Left lung (tissue), 14 donors: ENCODE measurements around the gene TGFBR3L. TPM values are rescaled to one million over a fixed set of nuclear protein-coding genes. Genes with fewer than 3 reads are reported as not detected.

Experiments
- ATAC-seq: fragments of 200-7000 bp; cut with Tn5 transposase; one replicate; pipeline ENCODE4 v1.9.1; 2020; ENCODE audit warnings: moderate library complexity
- DNase-seq, 4 donors: peaks; one replicate each; pipeline ENCODE4 v3.0.0-alpha.2; 2013 to 2020
- H3K27ac ChIP-seq, 2 donors: fragments of 200-600 bp; sonication (generic) in 1 of 2; one replicate each; pipeline versions ENCODE4 v1.5.0 to v1.8.0; 2020 to 2021
- H3K27me3 ChIP-seq, 2 donors: fragments of 200-600 bp; sonication (generic) in 1 of 2; one replicate each; pipeline versions ENCODE4 v1.5.0 to v1.8.0; 2020 to 2021
- H3K36me3 ChIP-seq, 2 donors: fragments of 200-600 bp; sonication (generic) in 1 of 2; one replicate each; pipeline versions ENCODE4 v1.5.0 to v1.8.0; 2020 to 2021
- H3K4me1 ChIP-seq, 2 donors: fragments of 200-600 bp; one replicate each; pipeline ENCODE4 v1.8.0; 2021
- H3K4me3 ChIP-seq, 2 donors: fragments of 200-600 bp; sonication (generic) in 1 of 2; one replicate each; pipeline versions ENCODE4 v1.5.0 to v1.8.0; 2020 to 2021; ENCODE audit warnings: mild to moderate bottlenecking in 1 of 2
- H3K9me3 ChIP-seq, 2 donors: fragments of 200-600 bp; sonication (generic) in 1 of 2; one replicate each; pipeline versions ENCODE4 v1.5.0 to v1.8.0; 2020 to 2021
- intact Hi-C, 2 donors: fragments of 100-400 bp; cut with DNase I; formaldehyde crosslinking; loops; one replicate each; pipeline versions ENCODE4 v1.11.2 to v1.14.2; 2022
- long read RNA-seq, 12 donors: library from polyadenylated mRNA in 2 of 12; unstranded in 2 of 12; transcript quantifications; one replicate each; pipeline ENCODE4 v2.0.0 and lab custom pipeline, GENCODE V29; 2019 to 2026
- polyA plus RNA-seq, 6 donors: library from polyadenylated mRNA; unstranded; fragments of 120-200 nt; gene quantifications; one replicate each; pipeline ENCODE4 v1.2.1, GENCODE V29; 2013; ENCODE audit not compliant: insufficient read length in 6 of 6
- total RNA-seq, 2 donors: library from RNA; stranded (reverse); fragmentation: NEBNext Ultra II Directional; extraction: Animal tissue kit (Norgen Biotek cat#: 25700); gene quantifications; one replicate each; pipeline ENCODE4 v1.2.1, GENCODE V29; 2021
- TF ChIP-seq, protein P1 (sequence below), 2 donors: fragments of 200-600 bp; sonication (generic) in 1 of 2; IDR thresholded peaks; one replicate each; pipeline versions ENCODE4 v1.5.0 to v1.8.0; 2021; ENCODE audit warnings: antibody characterized with exemption in 2 of 2
- donor health status: DM: no; HTN: yes; CAD: no.
- donor health status: DM: no; HTN: no; CAD: no.

Gene TGFBR3L
- total RNA-seq: under 1 TPM; 0.29 to 0.55 TPM
- polyA plus RNA-seq: under 1 TPM in 4 of 6 donors, not detected in 2; 0.11 to 0.26 (median 0.19) TPM
- long read RNA-seq, donor 1: 0 reads
- long read RNA-seq, donor 2: 0 reads
- long read RNA-seq, donor 3: 0 reads
- long read RNA-seq, donor 4, partial matches to known transcripts: 2 of 3 reads
- long read RNA-seq, donor 4, other reads (novel, unspliced or antisense): 0 of 3 reads
- long read RNA-seq, donor 5: 0 reads
- long read RNA-seq, donor 6: 0 reads
- long read RNA-seq, donor 7: 0 reads
- long read RNA-seq, donor 8: 0 reads
- long read RNA-seq, donor 9: 0 reads
- long read RNA-seq, donor 10, partial matches to known transcripts: 1 of 2 reads
- long read RNA-seq, donor 10, other reads (novel, unspliced or antisense): 1 of 2 reads
- long read RNA-seq, donor 11: 0 reads
- long read RNA-seq, donor 12: 0 reads

DNA sequence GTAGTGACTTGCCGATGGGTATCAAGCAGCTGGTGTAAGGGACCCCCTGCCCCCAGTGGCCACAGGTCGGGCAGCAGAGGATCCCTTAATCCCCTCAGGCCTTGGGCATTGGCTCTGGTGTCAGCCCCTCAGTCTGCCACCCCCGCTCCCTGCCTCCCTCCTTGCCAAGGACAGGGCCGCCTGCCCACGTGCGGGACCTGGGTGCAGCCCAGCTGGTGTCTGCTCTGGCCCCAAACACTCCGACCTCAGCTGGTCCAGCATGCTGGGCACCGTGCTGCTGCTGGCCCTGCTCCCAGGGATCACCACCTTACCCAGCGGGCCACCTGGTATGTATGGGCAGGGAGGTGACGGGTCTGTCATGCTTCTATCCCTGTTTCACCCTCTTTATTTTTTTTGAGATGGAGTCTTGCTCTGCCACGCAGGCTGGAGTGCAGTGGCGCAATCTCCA is at the start of gene TGFBR3L:
Gene TGFBR3L, plus strand, starts transcription at position 233 of the 448 bp plus-strand sequence.
- Histone ChIP-seq H3K9me3 (no peaks in the 10 kb centered on the region), H3K4me3 (no peak within 1 kb of the TSS), H3K4me1 (peaks cover 16 to 40% of the 10 kb centered on the region in 2 donors), H3K27ac (no peak within 1 kb of the TSS), H3K36me3 (peaks cover 0 to 43% of the 10 kb centered on the region in 2 donors), H3K27me3 (peaks cover 42 to 61% of the 10 kb centered on the region in 2 donors)
- DNase-seq: no peak
- ATAC-seq: no peak
- TF ChIP-seq, protein P1, sequence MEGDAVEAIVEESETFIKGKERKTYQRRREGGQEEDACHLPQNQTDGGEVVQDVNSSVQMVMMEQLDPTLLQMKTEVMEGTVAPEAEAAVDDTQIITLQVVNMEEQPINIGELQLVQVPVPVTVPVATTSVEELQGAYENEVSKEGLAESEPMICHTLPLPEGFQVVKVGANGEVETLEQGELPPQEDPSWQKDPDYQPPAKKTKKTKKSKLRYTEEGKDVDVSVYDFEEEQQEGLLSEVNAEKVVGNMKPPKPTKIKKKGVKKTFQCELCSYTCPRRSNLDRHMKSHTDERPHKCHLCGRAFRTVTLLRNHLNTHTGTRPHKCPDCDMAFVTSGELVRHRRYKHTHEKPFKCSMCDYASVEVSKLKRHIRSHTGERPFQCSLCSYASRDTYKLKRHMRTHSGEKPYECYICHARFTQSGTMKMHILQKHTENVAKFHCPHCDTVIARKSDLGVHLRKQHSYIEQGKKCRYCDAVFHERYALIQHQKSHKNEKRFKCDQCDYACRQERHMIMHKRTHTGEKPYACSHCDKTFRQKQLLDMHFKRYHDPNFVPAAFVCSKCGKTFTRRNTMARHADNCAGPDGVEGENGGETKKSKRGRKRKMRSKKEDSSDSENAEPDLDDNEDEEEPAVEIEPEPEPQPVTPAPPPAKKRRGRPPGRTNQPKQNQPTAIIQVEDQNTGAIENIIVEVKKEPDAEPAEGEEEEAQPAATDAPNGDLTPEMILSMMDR (IDR thresholded peaks at IDR 0.05): no peak
- intact Hi-C loops: no loop called here

DNA sequence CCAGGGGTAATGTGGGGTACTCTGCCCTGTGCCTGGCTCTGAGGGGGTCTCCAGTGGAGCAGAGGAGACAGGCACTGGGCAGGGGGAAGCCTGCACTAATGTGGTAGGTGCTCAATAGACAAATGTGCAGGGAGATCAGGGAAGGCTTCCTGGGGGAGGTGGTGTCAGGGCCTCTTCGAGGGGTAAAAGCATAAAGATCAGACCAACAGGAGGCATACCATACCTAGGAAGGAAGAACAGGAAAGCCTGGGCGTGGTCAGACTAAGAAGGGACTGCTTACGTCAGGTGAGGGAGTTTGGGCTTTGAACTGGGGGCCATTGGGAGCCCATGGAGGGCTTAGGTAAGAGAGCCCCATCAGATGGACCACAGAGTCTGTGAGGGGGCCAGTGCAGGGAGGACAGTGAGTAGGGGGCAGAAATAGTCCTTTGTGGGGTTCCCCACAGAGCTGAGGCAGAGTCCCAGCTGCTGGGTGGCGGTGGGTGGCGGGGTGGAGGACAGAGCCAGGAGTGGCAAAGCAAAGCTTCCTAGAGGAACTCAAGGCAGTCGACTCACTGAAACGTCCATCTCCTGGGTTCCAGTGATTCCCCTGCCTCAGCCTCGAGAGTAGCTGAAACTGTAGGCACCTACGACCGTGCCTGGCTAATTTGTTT is 49.2 kb upstream of the TGFBR3L start:
- Histone ChIP-seq H3K4me3 (no peak overlapping the region), H3K36me3 (peaks cover 0 to 14% of the 10 kb centered on the region in 2 donors), H3K27ac (no peak overlapping the region), H3K27me3 (peaks cover 0 to 93% of the 10 kb centered on the region in 2 donors), H3K4me1 (peaks cover 13 to 33% of the 10 kb centered on the region in 2 donors), H3K9me3 (no peaks in the 10 kb centered on the region)
- TF ChIP-seq, protein P1 (IDR thresholded peaks at IDR 0.05): no peak
- DNase-seq: no peak
- intact Hi-C loops: no loop called here
- no peak for ATAC-seq

DNA sequence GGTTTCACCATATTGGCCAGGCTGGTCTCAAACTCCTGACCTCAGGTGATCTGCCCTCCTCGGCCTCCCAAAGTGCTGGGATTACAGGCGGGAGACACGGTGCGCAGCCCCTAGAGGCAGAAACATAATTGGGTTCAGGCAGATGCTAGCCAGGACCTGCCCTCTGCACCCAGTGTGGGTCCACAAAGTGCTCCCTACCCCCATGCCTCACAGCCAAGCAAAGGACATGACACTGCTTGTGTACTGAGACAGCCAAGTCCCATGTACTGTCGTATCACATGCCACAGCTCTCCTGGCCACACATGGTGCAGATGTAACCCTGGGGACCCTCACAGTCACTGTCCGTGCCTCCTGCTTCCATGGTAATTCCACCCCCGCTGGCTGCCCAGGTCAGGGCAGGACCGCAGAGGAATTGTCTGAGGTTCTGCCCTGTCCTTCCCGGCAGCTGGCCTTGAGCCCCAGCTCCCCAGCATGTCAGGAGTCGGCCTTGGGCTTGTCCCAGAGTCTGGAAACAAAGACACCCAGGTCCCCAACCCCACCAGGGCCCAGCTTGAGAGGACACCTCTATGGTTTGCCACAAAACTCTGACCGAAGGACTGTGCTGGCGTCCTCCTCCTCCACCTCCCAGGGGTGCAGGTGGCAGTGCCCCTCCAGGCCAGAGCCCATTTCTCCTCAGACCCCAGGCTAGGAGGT is 48.1 kb upstream of the TGFBR3L start:
- intact Hi-C loops: no loop called here
- H3K27me3 ChIP-seq: peaks cover 0 to 81% of the 10 kb centered on the region in 2 donors
- ATAC-seq (no peak), DNase-seq (no peak)
- H3K4me1 ChIP-seq: peaks cover 13 to 35% of the 10 kb centered on the region in 2 donors
- no peaks in the 10 kb centered on the region for H3K9me3 ChIP-seq
- no peak overlapping the region for H3K27ac ChIP-seq
- TF ChIP-seq, protein P1 (IDR thresholded peaks at IDR 0.05): no peak
- no peak overlapping the region for H3K4me3 ChIP-seq
- H3K36me3 ChIP-seq: peaks cover 0 to 8% of the 10 kb centered on the region in 2 donors

DNA sequence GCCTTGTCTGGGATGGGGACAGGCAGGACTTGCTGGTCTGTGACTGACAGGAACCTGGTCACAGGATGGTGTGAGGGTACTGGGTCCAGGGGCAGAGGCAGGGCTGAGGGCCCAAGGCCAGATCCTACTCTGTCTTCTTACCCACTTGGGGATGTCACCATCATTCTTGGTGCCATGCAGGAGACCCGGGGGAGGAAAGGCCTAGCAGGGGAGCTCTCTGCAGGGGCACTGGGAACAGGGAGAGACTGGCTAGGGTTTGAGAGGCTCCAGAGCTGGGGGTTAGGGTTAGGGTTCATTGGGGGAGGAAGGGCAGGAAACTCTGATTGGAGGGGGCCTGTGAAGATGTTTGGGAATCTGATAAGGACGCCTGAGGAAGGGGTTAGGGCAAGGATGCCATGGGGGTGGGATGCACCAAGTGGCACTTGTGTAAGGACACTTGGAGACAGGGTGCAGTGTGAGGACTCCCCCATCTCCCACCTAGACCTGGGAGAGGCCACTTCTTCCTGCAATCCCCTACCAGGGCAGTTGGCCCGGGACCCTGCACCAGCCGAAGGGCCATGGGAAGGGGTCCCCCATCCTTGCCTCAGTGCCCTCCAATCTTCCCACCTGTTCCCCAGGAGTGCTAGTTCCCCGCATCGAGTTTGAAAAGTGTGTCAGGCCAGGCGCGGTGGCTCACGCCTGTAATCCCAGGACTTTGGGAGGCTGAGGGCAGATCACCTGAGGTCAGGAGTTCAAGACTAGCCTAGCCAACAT is 47.4 kb upstream of the TGFBR3L start:
- Histone ChIP-seq H3K27me3 (peaks cover 1 to 79% of the 10 kb centered on the region in 2 donors), H3K4me3 (no peak overlapping the region), H3K36me3 (peaks cover 0 to 8% of the 10 kb centered on the region in 2 donors), H3K9me3 (no peaks in the 10 kb centered on the region), H3K4me1 (peaks cover 8 to 35% of the 10 kb centered on the region in 2 donors), H3K27ac (no peak overlapping the region)
- no peak for DNase-seq
- TF ChIP-seq, protein P1 (IDR thresholded peaks at IDR 0.05): no peak
- ATAC-seq: no peak
- intact Hi-C loops: no loop called here
